K562 (cell line): ENCODE data around the gene C2CD2L. TPM values are rescaled to one million over a fixed set of nuclear protein-coding genes. Genes with fewer than 3 reads are reported as not detected.

Experiments used
- ATAC-seq: fragments of 200-7000 bp; cut with Tn5 transposase; 3 replicates; pipeline ENCODE4 v1.9.1; 2020; ENCODE audit warnings: moderate library complexity
- BruUV-seq: library from RNA; stranded (reverse); fragments of 400-500 nt; replicated peaks from 2 replicates; lab custom pipeline; 2021; lab: Mats Ljungman, UMichigan
- CTCF ChIA-PET: fragments of 300-600 bp; formaldehyde crosslinking; extraction: SDS; loops from one replicate; lab custom pipeline; 2021; ENCODE audit warnings: low intra/inter-chr PET ratio; lab: Yijun Ruan, JAX
- POLR2A ChIA-PET: fragments of 300-600, 350-650 bp; sonication (Branson Sonifier 250); formaldehyde crosslinking; extraction: SDS; loops from one replicate; lab custom pipeline; 2021; ENCODE audit warnings: antibody characterized with exemption, inconsistent platforms; lab: Yijun Ruan, JAX
- DNase-seq, 4 experiments: peaks; one replicate each; pipeline versions ENCODE4 v3.0.0 to v3.0.0-alpha.2; 2011 to 2018; ENCODE audit warnings: low spot score in 3 of 4, mixed read lengths in 3 of 4; ENCODE audit errors: extremely low read depth in 1 of 4
- FAIRE-seq: peaks from 2 replicates; lab custom pipeline; 2011; peaks lifted over from hg19 to GRCh38; lab: Jason Lieb, UNC
- H2AFZ ChIP-seq: 2 replicates; pipeline ENCODE4 v1.6.0; 2011; ENCODE audit warnings: low read depth, low read length, control low read depth, inconsistent platforms
- H3K27ac ChIP-seq: fragments of 200-600 bp; 3 replicates; pipeline ENCODE4 v1.8.0; 2011; ENCODE audit warnings: low read depth, mild to moderate bottlenecking, control low read depth, inconsistent platforms, low read length, moderate library complexity, mixed read lengths; ENCODE audit errors: extremely low read depth
- H3K27me3 ChIP-seq, 2 experiments: fragments of 300-600 bp in 1 of 2; 2 replicates in 1 of 2; 3 replicates in 1 of 2; pipeline versions ENCODE4 v1.6.0 to v1.8.0; 2011; ENCODE audit warnings: inconsistent platforms in 2 of 2, low read length in 2 of 2, mild to moderate bottlenecking in 1 of 2, mixed read lengths in 1 of 2, moderate library complexity in 1 of 2; ENCODE audit not compliant: control insufficient read depth in 2 of 2, insufficient read depth in 2 of 2
- H3K36me3 ChIP-seq: fragments of 300-600 bp; 3 replicates; pipeline ENCODE4 v1.8.0; 2011; ENCODE audit warnings: mild to moderate bottlenecking, low read length, inconsistent platforms; ENCODE audit not compliant: control insufficient read depth, insufficient read depth
- H3K4me1 ChIP-seq, 2 experiments: fragments of 200-600 bp in 1 of 2; replicated peaks in 1 of 2; 2 replicates in 1 of 2; 3 replicates in 1 of 2; pipeline versions ENCODE4 v1.5.1 to v1.8.0; 2011; ENCODE audit warnings: inconsistent platforms in 2 of 2, low read length in 2 of 2, mild to moderate bottlenecking in 1 of 2, mixed read lengths in 1 of 2, moderate library complexity in 1 of 2; ENCODE audit not compliant: control insufficient read depth in 2 of 2, insufficient read depth in 2 of 2
- H3K4me2 ChIP-seq: 2 replicates; pipeline ENCODE4 v1.6.1; 2011; ENCODE audit warnings: low read length, control low read depth, inconsistent platforms, mixed read lengths; ENCODE audit not compliant: insufficient read depth
- H3K4me3 ChIP-seq: fragments of 200-600 bp; sonication (generic), shearing (Covaris generic); 2 replicates; pipeline ENCODE4 v1.5.1; 2016; ENCODE audit warnings: control low read depth, inconsistent platforms
- H3K79me2 ChIP-seq: fragments of 200-600 bp; 3 replicates; pipeline ENCODE4 v1.8.0; 2011; ENCODE audit warnings: low read length, inconsistent platforms; ENCODE audit not compliant: control insufficient read depth, insufficient read depth
- H3K9ac ChIP-seq, 2 experiments: 2 replicates each; pipeline versions ENCODE4 v1.6.0 to v1.6.1; 2011; ENCODE audit warnings: low read depth in 2 of 2, low read length in 2 of 2, control low read depth in 1 of 2, inconsistent platforms in 1 of 2, mild to moderate bottlenecking in 1 of 2, mixed read lengths in 1 of 2; ENCODE audit not compliant: insufficient read depth in 1 of 2
- H3K9me1 ChIP-seq: one replicate; pipeline ENCODE4 v1.6.0; 2011; ENCODE audit warnings: inconsistent platforms, mild to moderate bottlenecking, low read length, moderate library complexity; ENCODE audit not compliant: control insufficient read depth, insufficient read depth
- H3K9me3 ChIP-seq: replicated peaks from 2 replicates; pipeline ENCODE4 v1.5.1; 2011; ENCODE audit warnings: low read depth, low read length, inconsistent platforms; ENCODE audit not compliant: control insufficient read depth, insufficient read depth
- H4K20me1 ChIP-seq: replicated peaks from 2 replicates; pipeline ENCODE4 v1.6.1; 2011; ENCODE audit warnings: low read length, inconsistent platforms, mixed read lengths; ENCODE audit not compliant: control insufficient read depth, insufficient read depth
- FOXK2 ChIP-seq, 2 experiments: fragments of 450-650 bp; IDR thresholded peaks in 1 of 2; conservative IDR thresholded peaks in 1 of 2; 2 replicates each; pipeline ENCODE4 v1.6.1; 2016; ENCODE audit warnings: low read depth in 2 of 2, mild to moderate bottlenecking in 1 of 2
- PTRF ChIP-seq: fragments of 450-650 bp; IDR thresholded peaks from 2 replicates; pipeline ENCODE4 v1.6.1; 2016; ENCODE audit warnings: mild to moderate bottlenecking, missing genetic modification characterization, missing compliant biosample characterization
- SIN3A ChIP-seq, 2 experiments: fragments of 150-350 bp in 1 of 2; IDR thresholded peaks; 2 replicates each; pipeline ENCODE4 v1.6.1; 2011 to 2016; ENCODE audit warnings: borderline replicate concordance in 2 of 2, low read depth in 2 of 2, low read length in 2 of 2, mild to moderate bottlenecking in 2 of 2, moderate library complexity in 2 of 2; ENCODE audit not compliant: control insufficient read depth in 1 of 2
- WHSC1 ChIP-seq: IDR thresholded peaks from one replicate; pipeline ENCODE4 v1.6.1; 2012; ENCODE audit warnings: low read length, control low read depth, inconsistent platforms
- ZBTB1 ChIP-seq: sonication (generic); formaldehyde crosslinking; IDR thresholded peaks from 2 replicates; pipeline ENCODE4 v1.8.1; 2023; ENCODE audit warnings: missing genetic modification reagents, low read depth, mild to moderate bottlenecking, borderline replicate concordance
- ZNF224 ChIP-seq: sonication (generic); formaldehyde crosslinking; IDR thresholded peaks from 2 replicates; pipeline ENCODE4 v1.8.0; 2022; ENCODE audit warnings: mild to moderate bottlenecking, missing genetic modification reagents
- ZNF263 ChIP-seq: sonication (generic); formaldehyde crosslinking; IDR thresholded peaks from 2 replicates; pipeline ENCODE4 v1.8.0; 2022; ENCODE audit warnings: mild to moderate bottlenecking, missing genetic modification reagents, borderline replicate concordance
- ZNF282 ChIP-seq: sonication (generic); formaldehyde crosslinking; IDR thresholded peaks from 2 replicates; pipeline ENCODE4 v1.8.1; 2023; ENCODE audit warnings: missing genetic modification reagents
- WGBS: fragments of 100-300 bp; shearing (Covaris generic); methylation state at CpG from one replicate; pipeline ENCODE4 v1.1.6; 2016; ENCODE audit warnings: low coverage, mixed read lengths; ENCODE audit not compliant: insufficient coverage; ENCODE audit errors: missing lambda C conversion rate; 5-methylcytosine and 5-hydroxymethylcytosine counted together
- in situ Hi-C: fragments of 300-500 bp; cut with MboI; formaldehyde crosslinking; loops from 4 replicates; pipeline ENCODE4 v1.15.0; 2018; ENCODE audit warnings: inconsistent platforms, mixed read lengths
- intact Hi-C: fragments of 100-400 bp; cut with micrococcal nuclease; formaldehyde crosslinking; loops from 2 replicates; pipeline ENCODE4 v1.14.2; 2022
- polyA plus RNA-seq, 8 experiments: library from polyadenylated mRNA; depleted of rRNA in 4 of 8; stranded (reverse) in 5 of 8; unstranded in 3 of 8; fragments of >200 nt; fragmentation: Nextera tagmentation in 2 of 8; fragmentation: Illumina TruSeq in 1 of 8; extraction: Ambion mirVana in 2 of 8; extraction: Trizol in 1 of 8; gene quantifications; 2 replicates each; pipeline versions ENCODE4 v1.2.1 to v1.2.3, GENCODE V29; 2011 to 2014; ENCODE audit warnings: inconsistent platforms in 1 of 8, missing spikeins in 1 of 8
- total RNA-seq, 7 experiments: library from RNA; depleted of rRNA in 6 of 7; stranded (reverse); fragments of >200 nt in 6 of 7; fragmentation: Illumina TruSeq in 2 of 7; extraction: Trizol in 2 of 7; gene quantifications; 2 replicates each; pipeline versions ENCODE4 v1.2.1 to v1.2.3, GENCODE V29; 2011 to 2021; ENCODE audit warnings: low replicate concordance in 1 of 7
- TF ChIP-seq, protein P1 (sequence below): fragments of 250-450 bp; sonication (Bioruptor Pico); IDR thresholded peaks from 2 replicates; pipeline ENCODE4 v1.9.0; 2021; ENCODE audit warnings: mild to moderate bottlenecking

C2CD2L gene
- total and polyA plus RNA-seq, 9 of the 15 experiments (the other 6 are each of a cell fraction or from before 2014, with no cell fraction given): 0.66 to 41.2 (median 14.8) TPM

DNA sequence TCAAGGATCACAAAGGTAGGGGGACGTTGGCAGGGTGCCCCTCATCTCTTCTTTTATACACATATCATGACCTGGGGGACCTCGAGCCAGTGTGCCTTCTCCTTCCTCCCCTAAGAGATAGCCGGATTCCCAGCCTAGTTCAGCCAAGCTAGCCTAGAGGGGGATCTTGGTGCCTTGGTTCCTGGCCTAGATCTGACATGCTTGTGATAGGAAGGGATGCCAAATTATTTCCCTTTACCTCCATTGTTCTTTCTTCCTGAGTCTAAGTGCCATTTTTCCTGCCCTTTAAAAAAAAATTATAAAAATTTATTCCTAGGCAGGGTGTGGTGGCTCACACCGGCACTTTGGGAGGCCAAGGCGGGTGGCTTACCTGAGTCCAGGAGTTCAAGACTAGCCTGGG lies 7.2 kb downstream of the C2CD2L start:
- ChIA-PET POLR2A (interaction anchor here (0.6 to 2.6 kb wide), 4 partner anchors 20 to 208 kb away, joined by 3 to 8 read pairs (median 3); partner anchors contain the start of gene VPS11), CTCF (no interaction called here)
- Histone ChIP-seq H3K36me3 (peaks cover 91% of the 10 kb centered on the region), H3K79me2 (peaks cover 12% of the 10 kb centered on the region), H3K4me2 (no peak overlapping the region), H3K27ac (no peak overlapping the region), H4K20me1 (peaks cover 12% of the 10 kb centered on the region; the same call in 1 of the 2 replicates), H3K9me1 (no peaks in the 10 kb centered on the region), H3K27me3 (no peaks in the 10 kb centered on the region), H3K4me3 (no peak overlapping the region), H3K4me1 (peaks cover 12 to 13% of the 10 kb centered on the region in 2 experiments), H3K9me3 (no peaks in the 10 kb centered on the region), H2AFZ (no peak overlapping the region), H3K9ac (no peak overlapping the region)
- in situ Hi-C loops: no loop called here
- no TSS peak for BruUV-seq
- no peak for FAIRE-seq
- WGBS: 90% methylated on average over 5 of the region's 5 CpGs
- ATAC-seq: no peak
- TF ChIP-seq PTRF (no peak), WHSC1 (no peak), ZNF263 (CRISPR knock-in tag) (no peak), ZBTB1 (CRISPR knock-in tag) (no peak), ZNF224 (CRISPR knock-in tag) (no peak), FOXK2 (conservative IDR thresholded peaks at IDR 0.05 in 1 of 2, IDR thresholded peaks at IDR 0.05 in 1 of 2; ENCODE audit: low read depth in 2 of 2) (no peak), ZNF282 (CRISPR knock-in tag) (no peak), SIN3A (IDR thresholded peaks at IDR 0.05; ENCODE audit: borderline replicate concordance in 2 of 2, control insufficient read depth in 1 of 2, low read depth in 2 of 2, low read length in 2 of 2) (no peak)
- TF ChIP-seq, protein P1, sequence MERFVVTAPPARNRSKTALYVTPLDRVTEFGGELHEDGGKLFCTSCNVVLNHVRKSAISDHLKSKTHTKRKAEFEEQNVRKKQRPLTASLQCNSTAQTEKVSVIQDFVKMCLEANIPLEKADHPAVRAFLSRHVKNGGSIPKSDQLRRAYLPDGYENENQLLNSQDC (CRISPR knock-in tag): no peak
- DNase-seq: no peak
- intact Hi-C loops: no loop called here
